Prostate gland (tissue), 2 donors: ENCODE measurements around the gene THSD4.

Experiments used
- POLR2A ChIP-seq: fragments of 450-650 bp; IDR thresholded peaks from one replicate; pipeline ENCODE4 v1.6.1; 2016; ENCODE audit warnings: antibody characterized with exemption, mild to moderate bottlenecking
- TF ChIP-seq, protein P1 (sequence below), 4 experiments: fragments of 200-600 bp in 2 of 4; fragments of 450-650 bp in 2 of 4; sonication (generic) in 2 of 4; IDR thresholded peaks; 1 replicate in 3 of 4; 2 replicates in 1 of 4; pipeline ENCODE4 v1.5.1; 2016 to 2019; ENCODE audit warnings: antibody characterized with exemption in 4 of 4, mild to moderate bottlenecking in 2 of 4, moderate library complexity in 2 of 4

DNA sequence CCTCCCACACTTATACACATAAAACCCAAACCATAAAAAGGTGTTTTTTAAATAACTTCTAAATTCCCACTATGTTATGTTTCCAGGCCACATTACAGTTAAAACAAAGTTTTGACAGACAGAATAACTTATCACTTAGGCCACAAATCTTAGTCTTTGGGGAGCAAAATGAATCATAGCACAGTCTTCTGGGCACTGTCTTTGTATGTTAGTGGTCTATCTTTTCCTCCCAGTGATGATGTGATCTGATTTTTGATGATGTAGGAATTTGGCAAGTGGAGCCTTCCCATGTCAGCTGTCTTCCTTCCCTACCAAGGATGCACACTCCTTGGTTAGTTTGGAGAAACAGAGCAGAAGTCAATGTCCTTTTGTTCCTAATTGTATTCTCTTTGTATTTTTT lies 67.3 kb downstream of the THSD4 start:
- no peak for TF ChIP-seq POLR2A
- TF ChIP-seq, protein P1, sequence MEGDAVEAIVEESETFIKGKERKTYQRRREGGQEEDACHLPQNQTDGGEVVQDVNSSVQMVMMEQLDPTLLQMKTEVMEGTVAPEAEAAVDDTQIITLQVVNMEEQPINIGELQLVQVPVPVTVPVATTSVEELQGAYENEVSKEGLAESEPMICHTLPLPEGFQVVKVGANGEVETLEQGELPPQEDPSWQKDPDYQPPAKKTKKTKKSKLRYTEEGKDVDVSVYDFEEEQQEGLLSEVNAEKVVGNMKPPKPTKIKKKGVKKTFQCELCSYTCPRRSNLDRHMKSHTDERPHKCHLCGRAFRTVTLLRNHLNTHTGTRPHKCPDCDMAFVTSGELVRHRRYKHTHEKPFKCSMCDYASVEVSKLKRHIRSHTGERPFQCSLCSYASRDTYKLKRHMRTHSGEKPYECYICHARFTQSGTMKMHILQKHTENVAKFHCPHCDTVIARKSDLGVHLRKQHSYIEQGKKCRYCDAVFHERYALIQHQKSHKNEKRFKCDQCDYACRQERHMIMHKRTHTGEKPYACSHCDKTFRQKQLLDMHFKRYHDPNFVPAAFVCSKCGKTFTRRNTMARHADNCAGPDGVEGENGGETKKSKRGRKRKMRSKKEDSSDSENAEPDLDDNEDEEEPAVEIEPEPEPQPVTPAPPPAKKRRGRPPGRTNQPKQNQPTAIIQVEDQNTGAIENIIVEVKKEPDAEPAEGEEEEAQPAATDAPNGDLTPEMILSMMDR (IDR thresholded peaks at IDR 0.05), result no peak
